Stimulated activated CD8-positive, alpha-beta memory T cell treated with anti-CD3 and anti-CD28 coated beads, Interleukin-12 subunit alpha, Interleukin-12 subunit beta, amount 100 ng/mL, for 24 hours (primary cell): ENCODE measurements around the gene PER2.

Experiments
- DNase-seq: peaks from one replicate; pipeline ENCODE4 v3.0.0-alpha.2; 2020; ENCODE audit errors: extremely low read depth

PER2 gene

DNA sequence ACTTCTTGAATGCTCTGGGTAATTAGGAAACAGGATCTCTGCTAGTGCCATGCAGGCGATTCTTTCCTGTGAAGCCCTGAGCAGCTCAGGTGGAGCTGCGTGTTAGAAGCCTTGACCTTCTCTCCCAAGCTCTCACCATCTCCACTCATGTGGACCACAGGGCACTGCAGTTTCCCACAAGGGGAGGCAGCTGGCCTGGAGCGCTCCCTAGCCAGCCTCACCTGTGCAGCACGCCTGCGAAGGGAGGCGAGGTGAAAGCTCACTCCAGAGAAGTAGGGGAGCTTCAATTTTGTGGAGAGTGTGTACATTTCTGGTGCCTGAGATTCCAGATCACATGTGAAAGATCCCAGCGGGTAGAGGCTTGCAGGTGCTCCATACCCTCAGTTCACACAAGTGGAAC is 37.5 kb downstream of the PER2 start:
- DNase-seq = no peak

DNA sequence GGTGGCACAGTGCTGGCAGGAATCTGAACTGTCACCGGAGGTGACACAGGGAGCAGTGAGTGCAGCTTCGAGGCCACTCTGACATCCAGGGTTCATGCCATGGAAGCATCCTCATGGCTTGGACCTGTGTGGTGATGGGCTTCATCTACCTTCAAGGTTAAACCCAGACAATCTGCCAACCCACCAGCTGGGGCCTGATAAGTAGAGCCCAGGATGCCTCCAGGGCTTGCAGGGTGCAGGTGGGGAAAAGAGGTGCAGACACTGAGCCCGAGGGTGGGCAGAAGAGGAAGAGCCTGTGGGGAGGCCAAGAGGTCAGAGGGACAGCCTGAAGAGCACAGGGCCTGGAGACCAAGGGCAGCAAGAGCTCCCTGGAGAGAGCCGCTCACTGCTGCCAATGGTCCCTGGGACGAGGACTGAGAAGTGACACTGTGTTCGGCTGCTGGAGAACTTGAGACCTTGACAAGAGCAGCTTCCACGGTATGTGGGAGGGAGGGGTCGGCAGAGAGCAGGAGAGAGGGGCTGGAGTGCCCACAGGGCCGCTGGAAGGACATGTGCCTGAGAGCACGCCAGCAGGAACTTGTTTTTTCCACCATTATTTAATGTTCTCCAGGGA is 40.5 kb downstream of the PER2 start:
- no peak for DNase-seq

GRCh38 chr2:238247002-238247822 is 41.2 kb downstream of the PER2 start:
- no peak for DNase-seq

DNA sequence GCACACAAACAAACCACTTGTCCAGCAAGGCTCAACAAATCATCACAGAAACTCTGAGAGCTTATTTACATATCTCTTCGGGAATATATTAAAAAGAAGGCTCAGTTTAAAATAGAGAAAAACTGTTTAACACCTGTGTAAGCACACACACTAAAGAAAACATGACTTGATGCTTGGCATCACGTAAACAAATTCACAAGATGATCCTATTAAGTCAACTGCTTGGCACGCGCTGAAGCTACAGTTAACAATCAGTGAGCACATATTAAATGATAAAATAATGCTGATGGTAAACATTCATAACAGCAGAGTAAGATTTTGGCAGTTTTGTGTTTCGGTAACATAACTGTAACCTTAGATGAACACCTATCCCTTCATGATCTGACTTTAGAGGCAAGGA is 44.3 kb downstream of the PER2 start:
- DNase-seq = no peak

- no peak for DNase-seq
Observed at GRCh38 chr2:238243496-238244076, 44.8 kb downstream of the PER2 start.

DNA sequence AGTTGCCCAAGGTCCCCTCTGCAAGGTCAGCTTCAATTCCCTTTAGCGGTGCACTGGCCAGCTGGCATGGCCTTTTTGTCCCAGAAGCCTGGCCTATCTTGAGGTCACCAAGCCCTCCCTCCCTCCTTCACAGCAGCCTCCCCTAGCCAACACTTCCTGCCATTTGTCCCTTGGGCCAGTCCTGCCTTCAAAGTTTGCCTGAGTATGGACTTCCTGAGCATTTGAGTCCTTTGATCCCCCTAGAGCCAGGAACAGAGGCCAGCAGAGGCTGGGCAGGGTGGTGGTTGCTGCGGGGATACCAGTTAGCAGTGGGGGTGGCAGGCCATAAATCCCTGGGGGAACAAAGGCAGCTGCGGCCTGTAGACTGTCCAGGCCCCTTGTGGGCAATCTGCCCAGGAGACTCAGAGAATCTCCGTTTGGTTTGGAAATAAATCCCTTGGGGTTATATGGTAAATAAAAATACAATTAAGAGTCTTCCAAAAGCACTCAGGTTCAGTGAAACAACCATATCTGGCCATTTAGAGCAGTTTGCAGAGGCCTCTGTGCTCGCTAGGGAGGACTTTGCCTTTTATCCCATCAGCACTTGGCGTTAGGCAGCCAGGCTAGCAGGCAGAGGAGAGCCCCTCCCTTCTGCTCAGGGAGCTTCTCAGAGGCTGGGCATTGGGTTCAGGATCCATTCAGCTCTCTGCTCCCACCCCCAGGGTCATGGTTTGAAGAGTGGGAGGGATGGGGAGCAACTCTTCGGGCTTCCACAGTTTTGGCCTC is 45.5 kb downstream of the PER2 start:
- no peak for DNase-seq

DNA sequence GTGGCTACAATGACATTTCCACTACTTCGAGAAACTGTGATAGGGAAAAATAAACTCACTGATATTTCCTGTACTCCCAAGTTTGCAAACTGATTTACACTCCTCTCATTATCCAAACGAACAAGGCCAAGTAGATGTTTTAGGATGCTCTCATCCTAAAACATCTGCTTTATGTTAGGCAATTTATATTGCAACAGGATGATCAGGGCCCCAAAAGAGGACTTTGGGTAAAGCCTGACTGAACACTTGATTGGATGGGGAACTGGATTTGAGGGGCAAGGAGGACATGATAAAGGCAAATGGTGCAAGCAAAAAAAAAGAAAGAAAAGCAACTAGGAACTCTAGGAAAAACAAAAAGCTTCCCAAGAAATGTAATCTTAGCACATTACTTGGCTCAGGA is 46.4 kb downstream of the PER2 start:
- DNase-seq = no peak

GRCh38 chr2:238240757-238241711 is 47.4 kb downstream of the PER2 start:
- DNase-seq = no peak

DNA sequence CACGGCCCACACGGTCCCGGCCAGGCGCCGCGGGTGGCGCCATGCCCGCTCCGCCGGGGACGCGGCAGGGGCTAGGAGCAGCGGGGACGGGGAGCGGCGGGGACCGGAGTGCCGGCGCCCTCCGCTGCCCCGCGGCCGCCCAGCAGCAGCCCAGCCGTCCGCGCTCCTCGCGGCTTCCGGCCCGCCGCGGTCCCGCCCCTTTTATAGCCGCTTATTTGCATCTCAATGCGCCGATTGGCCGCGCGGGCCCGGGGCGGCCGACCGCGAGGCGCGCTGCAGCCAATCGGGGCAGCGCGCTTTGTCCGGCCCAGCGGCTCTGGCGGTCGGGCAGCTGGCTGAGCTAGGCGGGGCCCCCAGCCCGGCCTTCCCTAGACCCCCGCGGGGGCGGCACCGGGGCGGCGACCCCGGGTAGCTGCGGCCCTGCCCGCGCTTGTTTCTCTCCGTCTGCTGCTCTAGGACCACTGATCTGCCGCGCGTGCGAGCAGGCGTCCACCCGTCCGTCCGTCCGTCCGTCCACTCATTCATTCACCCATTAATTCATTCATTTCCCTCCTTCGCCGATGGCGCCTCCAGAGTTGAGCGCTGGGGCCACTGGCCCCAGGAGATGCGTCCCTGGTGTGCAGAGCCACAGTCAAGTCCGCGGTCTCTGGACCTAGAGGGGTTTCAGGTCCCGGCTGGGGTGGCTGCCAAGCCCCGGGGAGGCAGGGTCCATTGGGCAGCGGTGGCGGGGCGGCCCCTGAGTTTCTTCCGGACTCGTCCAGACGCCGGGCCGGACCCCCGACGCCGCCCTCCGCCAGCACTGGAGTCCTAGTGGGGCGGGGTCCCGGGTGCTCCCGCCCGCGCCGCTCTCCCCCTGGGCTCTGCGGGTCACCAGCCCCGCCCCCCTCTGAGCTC is 48.3 kb downstream of the PER2 start, which contains the start of gene HES6:
Gene HES6 (minus strand): TSS at position 176 of the 894 bp plus-strand sequence. CDS start 133 bp downstream, at position 43.
- peak; percentile 55 for DNase-seq

- no peak for DNase-seq
Observed at GRCh38 chr2:238239543-238239862, 48.9 kb downstream of the PER2 start.

- DNase-seq = no peak
Observed at GRCh38 chr2:238238766-238239542, 49.5 kb downstream of the PER2 start.

- DNase-seq = no peak
Observed at GRCh38 chr2:238238311-238238765, 50.1 kb downstream of the PER2 start.

GRCh38 chr2:238237431-238238135 is 50.8 kb downstream of the PER2 start:
- no peak for DNase-seq

DNA sequence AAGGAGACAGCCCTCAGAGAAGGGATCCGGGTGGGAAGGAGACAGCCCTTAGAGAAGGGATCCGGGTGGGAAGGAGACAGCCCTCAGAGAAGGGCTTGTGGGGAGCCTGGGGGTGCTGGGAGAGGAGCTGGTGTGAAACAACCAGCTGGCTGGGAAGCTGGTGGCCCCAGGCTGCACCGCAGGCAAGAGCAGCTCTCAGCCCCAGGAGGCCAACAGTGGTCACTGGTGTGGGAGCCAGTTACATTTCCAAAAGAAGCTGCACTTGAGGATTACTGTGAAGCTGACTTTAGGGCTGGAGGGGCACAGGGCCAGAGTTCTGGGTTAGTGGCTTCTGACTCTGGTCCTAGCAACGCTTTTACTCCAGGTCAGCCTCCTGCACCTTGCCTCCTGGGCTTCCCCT is 51.8 kb downstream of the PER2 start:
- no peak for DNase-seq

GRCh38 chr2:238235856-238236255 is 52.6 kb downstream of the PER2 start:
- DNase-seq = no peak

GRCh38 chr2:238235331-238235732 is 53.1 kb downstream of the PER2 start:
- no peak for DNase-seq

DNA sequence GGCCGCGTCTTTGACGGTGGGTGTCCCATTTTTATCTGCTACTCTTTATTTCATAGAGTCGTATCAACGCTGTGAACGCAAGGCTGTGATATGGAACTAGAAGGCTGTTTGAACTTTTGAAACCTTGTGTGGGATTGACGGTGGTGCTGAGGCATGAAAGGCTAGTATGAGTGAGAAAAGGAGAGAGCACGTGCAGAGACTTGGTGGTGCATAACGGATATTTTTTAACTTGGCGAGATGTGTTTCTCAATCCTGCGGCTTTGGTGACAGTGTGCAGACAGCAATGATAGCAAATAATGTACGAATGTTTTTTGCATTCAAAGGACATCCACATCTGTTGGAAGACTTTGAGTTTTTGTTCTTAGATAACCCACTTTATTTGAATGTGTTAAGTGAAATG is 54.8 kb downstream of the PER2 start:
- DNase-seq = no peak

DNA sequence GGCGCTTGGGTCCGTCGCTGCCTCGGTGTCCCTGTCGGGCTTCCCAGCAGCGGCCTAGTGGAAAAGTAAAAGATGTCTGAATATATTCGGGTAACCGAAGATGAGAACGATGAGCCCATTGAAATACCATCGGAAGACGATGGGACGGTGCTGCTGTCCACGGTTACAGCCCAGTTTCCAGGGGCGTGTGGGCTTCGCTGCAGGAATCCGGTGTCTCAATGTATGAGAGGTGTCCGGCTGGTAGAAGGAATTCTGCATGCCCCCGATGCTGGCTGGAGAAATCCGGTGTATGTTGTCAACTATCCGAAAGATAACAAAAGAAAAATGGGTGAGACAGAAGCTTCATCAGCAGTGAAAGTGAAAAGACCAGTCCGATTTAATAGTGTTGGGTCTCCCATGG is 56.6 kb downstream of the PER2 start:
- DNase-seq = no peak
